ENCODE measurements around the gene RABEPK.

DNA sequence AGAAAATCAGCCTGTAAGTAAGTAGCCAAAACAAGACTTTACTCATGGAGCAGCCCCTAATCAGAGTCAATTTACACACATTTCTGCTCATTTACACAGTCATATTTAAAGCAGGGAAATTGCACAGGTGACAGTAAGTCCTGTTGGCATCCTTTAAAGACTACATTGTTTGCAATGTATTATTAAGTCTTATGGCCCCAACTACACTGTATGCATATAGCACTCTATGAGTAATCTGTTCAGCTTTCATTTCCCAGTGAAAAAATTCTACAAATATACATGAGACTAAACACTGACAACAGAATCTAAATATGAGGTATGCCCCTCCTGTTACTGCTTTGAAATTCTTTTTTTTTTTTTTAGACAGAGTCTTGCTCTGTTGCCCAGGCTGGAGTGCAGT, 30.4 kb upstream of the RABEPK start:
- TF ChIP-seq, protein P1, sequence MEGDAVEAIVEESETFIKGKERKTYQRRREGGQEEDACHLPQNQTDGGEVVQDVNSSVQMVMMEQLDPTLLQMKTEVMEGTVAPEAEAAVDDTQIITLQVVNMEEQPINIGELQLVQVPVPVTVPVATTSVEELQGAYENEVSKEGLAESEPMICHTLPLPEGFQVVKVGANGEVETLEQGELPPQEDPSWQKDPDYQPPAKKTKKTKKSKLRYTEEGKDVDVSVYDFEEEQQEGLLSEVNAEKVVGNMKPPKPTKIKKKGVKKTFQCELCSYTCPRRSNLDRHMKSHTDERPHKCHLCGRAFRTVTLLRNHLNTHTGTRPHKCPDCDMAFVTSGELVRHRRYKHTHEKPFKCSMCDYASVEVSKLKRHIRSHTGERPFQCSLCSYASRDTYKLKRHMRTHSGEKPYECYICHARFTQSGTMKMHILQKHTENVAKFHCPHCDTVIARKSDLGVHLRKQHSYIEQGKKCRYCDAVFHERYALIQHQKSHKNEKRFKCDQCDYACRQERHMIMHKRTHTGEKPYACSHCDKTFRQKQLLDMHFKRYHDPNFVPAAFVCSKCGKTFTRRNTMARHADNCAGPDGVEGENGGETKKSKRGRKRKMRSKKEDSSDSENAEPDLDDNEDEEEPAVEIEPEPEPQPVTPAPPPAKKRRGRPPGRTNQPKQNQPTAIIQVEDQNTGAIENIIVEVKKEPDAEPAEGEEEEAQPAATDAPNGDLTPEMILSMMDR (conservative IDR thresholded peaks at IDR 0.05; ENCODE audit: low read length), result no peak
- TF ChIP-seq EZH2phosphoT487 (IDR thresholded peaks at IDR 0.05; ENCODE audit: borderline replicate concordance), result no peak

All from Loucy (cell line).